Measurements from ENCODE around the gene TMEM271.

The TMEM271 gene

DNA sequence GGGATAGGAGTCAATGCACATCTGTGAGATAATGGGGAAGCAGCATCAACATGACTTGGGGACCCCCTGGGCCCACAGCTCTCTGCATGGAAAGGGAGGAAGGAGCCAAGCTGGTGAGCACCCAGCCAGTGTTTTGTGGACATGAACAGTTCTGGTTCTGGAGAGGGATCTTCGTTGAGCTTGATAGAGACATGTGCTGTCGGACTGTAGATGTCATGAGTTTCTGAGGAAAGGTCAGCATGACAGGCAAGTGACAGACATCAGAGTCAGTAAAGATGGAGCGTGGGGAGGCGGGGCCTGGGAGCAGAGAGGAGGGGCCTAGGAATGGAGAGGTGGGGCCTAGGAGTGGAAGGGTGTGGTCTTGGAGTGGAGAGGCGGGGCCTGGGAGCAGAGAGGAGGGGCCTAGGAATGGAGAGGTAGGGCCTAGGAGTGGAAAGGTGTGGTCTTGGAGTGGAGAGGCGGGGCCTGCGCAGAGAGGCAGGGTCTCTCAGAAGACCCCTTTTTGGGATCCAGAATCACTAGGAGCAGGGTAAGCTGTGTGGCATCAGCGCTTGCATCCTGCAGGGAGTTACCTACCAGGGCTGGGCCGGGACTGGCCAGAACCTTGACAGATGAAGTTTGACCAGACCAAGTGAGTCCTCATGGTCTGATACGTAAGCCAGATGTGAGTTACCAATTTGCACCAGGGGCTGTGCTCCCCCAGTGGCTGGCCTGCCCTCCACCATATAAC, 43.3 kb downstream of the TMEM271 start:
- no peak overlapping the region for H3K4me3 ChIP-seq (ENCODE audit: low read depth, low read length)
- no peak for TF ChIP-seq CTCF (IDR thresholded peaks at IDR 0.05; ENCODE audit: low read depth, low read length)

DNA sequence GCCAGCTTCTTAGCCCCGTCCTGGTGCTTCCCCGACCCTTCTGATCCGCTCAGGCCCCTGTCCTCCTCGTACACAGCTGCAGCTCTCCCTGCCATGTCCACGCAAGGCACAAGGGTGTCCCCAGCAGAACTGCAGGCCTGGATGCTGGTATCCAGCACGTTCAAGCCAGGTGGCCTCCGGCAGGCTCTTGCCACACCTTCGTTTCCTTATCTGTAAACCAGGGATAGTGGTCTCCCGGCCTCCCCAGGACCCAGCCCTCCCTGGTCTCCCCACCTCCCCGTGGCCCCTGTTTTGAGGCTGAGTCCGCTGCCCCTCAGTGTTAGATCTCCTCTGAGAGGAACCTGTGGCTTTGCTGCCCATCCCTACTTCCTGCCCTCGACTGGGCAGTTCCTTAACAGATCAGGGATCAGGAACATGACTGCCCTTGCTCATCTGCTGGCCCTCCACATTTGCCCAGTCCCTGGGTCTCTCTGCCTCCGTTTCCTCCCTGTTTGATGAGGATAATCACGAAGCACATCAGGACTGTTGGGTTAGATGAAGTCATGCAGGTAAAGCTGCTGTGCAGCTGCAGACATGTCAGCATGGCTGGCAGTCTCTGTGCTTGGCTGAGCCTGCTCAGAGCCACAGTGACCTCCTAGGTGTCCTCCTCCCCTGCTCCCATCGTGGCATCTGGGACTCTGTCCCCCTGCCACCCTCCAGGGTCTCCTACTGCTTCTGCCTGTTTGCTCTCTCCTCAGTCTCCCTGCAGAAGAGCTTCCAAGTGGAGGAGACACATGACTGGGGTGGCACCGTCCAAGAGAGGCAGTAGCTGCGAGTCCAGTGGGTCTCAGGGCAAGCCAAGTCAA, 44.2 kb downstream of the TMEM271 start:
- TF ChIP-seq CTCF (IDR thresholded peaks at IDR 0.05; ENCODE audit: low read depth, low read length), result no peak
- no peak overlapping the region for H3K4me3 ChIP-seq (ENCODE audit: low read depth, low read length)

DNA sequence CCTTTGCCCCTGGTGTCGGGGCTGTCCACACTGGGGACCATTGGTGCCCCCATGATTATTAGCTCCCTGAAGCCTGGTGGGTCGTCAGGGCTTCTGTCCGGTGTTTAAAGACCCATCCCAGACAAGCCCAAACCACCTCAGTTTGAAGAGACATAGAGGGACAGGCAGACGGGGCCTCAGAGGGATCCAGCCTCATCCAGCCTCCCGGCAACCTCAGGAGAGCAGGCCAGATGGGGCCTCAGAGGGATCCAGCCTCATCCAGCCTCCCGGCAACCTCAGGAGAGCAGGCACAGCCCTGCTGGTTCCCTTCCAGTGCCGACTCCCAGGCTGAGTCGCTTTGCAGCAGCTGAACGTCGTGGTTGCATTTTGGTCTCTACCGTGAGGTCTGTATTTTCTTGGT, 45.0 kb downstream of the TMEM271 start:
- no peak overlapping the region for H3K4me3 ChIP-seq (ENCODE audit: low read depth, low read length)
- TF ChIP-seq CTCF (IDR thresholded peaks at IDR 0.05; ENCODE audit: low read depth, low read length), result no peak

GRCh38 chr4:530017-530781, 45.9 kb downstream of the TMEM271 start:
- no peak for TF ChIP-seq CTCF (IDR thresholded peaks at IDR 0.05; ENCODE audit: low read depth, low read length)
- H3K4me3 ChIP-seq (ENCODE audit: low read depth, low read length), result no peak overlapping the region

DNA sequence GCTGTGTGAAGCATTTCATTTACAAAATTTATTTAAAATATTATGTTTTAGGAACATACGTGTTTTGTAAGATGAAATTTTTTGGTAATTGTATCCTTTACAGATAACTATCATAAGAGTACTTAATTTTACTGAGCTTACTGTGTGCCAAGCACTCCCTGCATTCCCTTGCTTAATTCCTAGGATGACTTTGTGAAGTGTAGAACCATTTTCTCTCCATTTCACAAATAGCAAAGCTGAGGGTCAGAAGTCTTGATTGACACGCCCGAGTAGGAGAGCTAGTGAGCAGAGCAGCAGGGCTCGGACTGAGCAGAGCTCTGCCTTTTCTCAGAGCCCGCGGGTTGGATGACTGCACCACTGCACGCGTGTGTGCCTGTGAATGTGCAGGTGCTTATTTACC, 46.5 kb downstream of the TMEM271 start:
- no peak for TF ChIP-seq CTCF (IDR thresholded peaks at IDR 0.05; ENCODE audit: low read depth, low read length)
- H3K4me3 ChIP-seq (ENCODE audit: low read depth, low read length), result no peak overlapping the region

DNA sequence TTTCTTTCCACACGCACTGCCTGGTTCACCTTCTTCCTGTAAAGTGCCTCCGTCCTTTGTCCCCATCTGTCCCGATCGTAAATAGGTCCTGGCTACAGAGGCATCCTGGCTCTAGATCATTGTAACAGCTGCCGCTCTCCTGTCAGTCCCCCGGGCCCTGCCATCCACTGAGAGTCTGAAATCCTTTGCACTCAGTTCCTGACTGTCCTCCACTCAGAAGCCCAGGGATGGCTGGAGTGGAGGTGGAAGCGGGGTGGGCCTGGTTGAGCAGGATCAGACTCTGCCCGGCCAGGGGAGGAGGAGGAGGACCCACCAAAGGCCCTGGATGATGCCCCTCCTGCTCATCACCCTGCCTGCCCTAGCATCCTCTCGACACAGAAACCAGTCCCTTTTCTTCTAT, 47.3 kb downstream of the TMEM271 start:
- no peak for TF ChIP-seq CTCF (IDR thresholded peaks at IDR 0.05; ENCODE audit: low read depth, low read length)
- no peak overlapping the region for H3K4me3 ChIP-seq (ENCODE audit: low read depth, low read length)
